Panc1 (cell line): ENCODE data around the gene MED25. TPM values are rescaled to one million over a fixed set of nuclear protein-coding genes. Genes with fewer than 3 reads are reported as not detected.

ENCODE experiments used
- ATAC-seq: fragments of 200-7000 bp; cut with Tn5 transposase; 2 replicates; pipeline ENCODE4 v1.9.1; 2020; ENCODE audit warnings: mild to moderate bottlenecking, moderate library complexity
- BruUV-seq: library from RNA; stranded (reverse); fragments of 400-500 nt; replicated peaks from 2 replicates; lab custom pipeline; 2021; lab: Mats Ljungman, UMichigan
- CTCF ChIA-PET: fragments of 300-600 bp; sonication (Branson Sonifier 250); formaldehyde crosslinking; loops from one replicate; lab custom pipeline; 2022; ENCODE audit warnings: antibody characterized with exemption; lab: Charles Lee
- POLR2A ChIA-PET: fragments of 300-600 bp; sonication (Branson Sonifier 250); formaldehyde crosslinking; loops from one replicate; lab custom pipeline; 2022; ENCODE audit warnings: antibody characterized with exemption; lab: Charles Lee
- DNase-seq: peaks from one replicate; pipeline ENCODE4 v3.0.0-alpha.2; 2010; ENCODE audit warnings: low read depth, low spot score
- H3K27ac ChIP-seq: 2 replicates; pipeline ENCODE4 v1.5.1; 2011; ENCODE audit warnings: mild to moderate bottlenecking, low read length, inconsistent platforms
- H3K27me3 ChIP-seq: fragments of 200-500 bp; sonication (Bioruptor generic); 2 replicates; pipeline ENCODE4 v1.6.0; 2014; ENCODE audit warnings: low read length, inconsistent platforms; ENCODE audit not compliant: control insufficient read depth, insufficient read depth
- H3K36me3 ChIP-seq: fragments of 200-500 bp; sonication (Bioruptor generic); 2 replicates; pipeline ENCODE4 v1.5.1; 2014; ENCODE audit warnings: inconsistent platforms, mild to moderate bottlenecking, low read length, moderate library complexity; ENCODE audit not compliant: control insufficient read depth, insufficient read depth
- H3K4me1 ChIP-seq: 2 replicates; pipeline ENCODE4 v1.5.1; 2011; ENCODE audit warnings: inconsistent platforms, mild to moderate bottlenecking, low read length, moderate library complexity; ENCODE audit not compliant: control insufficient read depth, insufficient read depth
- H3K4me3 ChIP-seq, 2 experiments: 2 replicates each; pipeline ENCODE4 v1.5.1; 2011 to 2012; ENCODE audit warnings: low read depth in 2 of 2, low read length in 2 of 2, mild to moderate bottlenecking in 2 of 2, inconsistent platforms in 1 of 2, moderate library complexity in 1 of 2
- H3K9me3 ChIP-seq: fragments of 200-500 bp; sonication (Bioruptor generic); 2 replicates; pipeline ENCODE4 v1.5.1; 2014; ENCODE audit warnings: low read depth, mild to moderate bottlenecking, inconsistent platforms, low read length, moderate library complexity; ENCODE audit not compliant: control insufficient read depth, insufficient read depth
- CTCF ChIP-seq: fragments of 450-650 bp; IDR thresholded peaks from 2 replicates; pipeline ENCODE4 v1.5.1; 2017; ENCODE audit warnings: mild to moderate bottlenecking
- POLR2AphosphoS5 ChIP-seq: IDR thresholded peaks from 2 replicates; pipeline ENCODE4 v1.6.1; 2012; ENCODE audit warnings: mild to moderate bottlenecking, low read depth, low read length, moderate library complexity
- REST ChIP-seq, 2 experiments: IDR thresholded peaks; 2 replicates each; pipeline ENCODE4 v1.6.1; 2011 to 2012; ENCODE audit warnings: low read depth in 2 of 2, control low read depth in 1 of 2, low read length in 1 of 2, mild to moderate bottlenecking in 1 of 2, moderate library complexity in 1 of 2; ENCODE audit not compliant: insufficient read depth in 1 of 2
- SIN3A ChIP-seq: IDR thresholded peaks from 2 replicates; pipeline ENCODE4 v1.6.1; 2012; ENCODE audit warnings: low read depth, mild to moderate bottlenecking, low read length, moderate library complexity, borderline replicate concordance; ENCODE audit not compliant: insufficient read depth
- TCF7L2 ChIP-seq: IDR thresholded peaks from 2 replicates; pipeline ENCODE4 v1.6.1; 2011; ENCODE audit warnings: mild to moderate bottlenecking, low read depth, low read length, inconsistent platforms
- in situ Hi-C: cut with HindIII; loops from 2 replicates; pipeline ENCODE4 v1.10.0; 2016; ENCODE audit warnings: low sequenced_read_pairs, low pct_unique_long_range_greater_than_20kb
- intact Hi-C: fragments of 100-400 bp; cut with micrococcal nuclease; formaldehyde crosslinking; loops from one replicate; pipeline ENCODE4 v1.10.0; 2022; ENCODE audit not compliant: unreplicated experiment
- total RNA-seq: library from RNA; stranded (reverse); gene quantifications from one replicate; pipeline ENCODE4 v1.2.1, GENCODE V29; 2021; ENCODE audit not compliant: unreplicated experiment

MED25 gene
- total RNA-seq, 1 experiment from 2014 or later, result 52.4 TPM

GRCh38 chr19:49881186-49881585 lies 63.1 kb downstream of the MED25 start:
- in situ Hi-C loops (no loop called here), intact Hi-C loops (no loop called here)
- H3K4me3 ChIP-seq, result no peak overlapping the region
- ATAC-seq (no peak), DNase-seq (no peak)
- no peaks in the 10 kb centered on the region for H3K36me3 ChIP-seq
- H3K27ac ChIP-seq, result no peak overlapping the region
- no peaks in the 10 kb centered on the region for H3K27me3 ChIP-seq
- BruUV-seq, result no TSS peak
- ChIA-PET POLR2A (no interaction called here), CTCF (no interaction called here)
- no peaks in the 10 kb centered on the region for H3K9me3 ChIP-seq
- TF ChIP-seq SIN3A (no peak), TCF7L2 (no peak), REST (IDR thresholded peaks at IDR 0.05; ENCODE audit: insufficient read depth in 1 of 2, low read depth in 2 of 2, low read length in 1 of 2) (no peak), CTCF (no peak), POLR2AphosphoS5 (no peak)
- peaks cover 4% of the 10 kb centered on the region for H3K4me1 ChIP-seq

GRCh38 chr19:49881672-49882394 lies 63.7 kb downstream of the MED25 start:
- intact Hi-C loops (no loop called here), in situ Hi-C loops (no loop called here)
- no TSS peak for BruUV-seq
- no peak for TF ChIP-seq POLR2AphosphoS5
- no peak for TF ChIP-seq SIN3A
- TF ChIP-seq TCF7L2, result no peak
- TF ChIP-seq CTCF, result no peak
- TF ChIP-seq REST (IDR thresholded peaks at IDR 0.05; ENCODE audit: insufficient read depth in 1 of 2, low read depth in 2 of 2, low read length in 1 of 2), result no peak
- H3K27me3 ChIP-seq, result no peaks in the 10 kb centered on the region
- no peak overlapping the region for H3K4me3 ChIP-seq
- ChIA-PET CTCF (no interaction called here), POLR2A (interaction anchor here (0.5 kb wide), 1 partner anchor 48 kb away, joined by 3 read pairs; no protein-coding TSS in a partner anchor)
- no peaks in the 10 kb centered on the region for H3K36me3 ChIP-seq
- no peak overlapping the region for H3K27ac ChIP-seq
- ATAC-seq, result no peak
- peaks cover 4% of the 10 kb centered on the region for H3K4me1 ChIP-seq
- no peak for DNase-seq
- no peaks in the 10 kb centered on the region for H3K9me3 ChIP-seq
